Activated T-helper 17 cell treated with anti-CD3 and anti-CD28 coated beads, Interleukin-2, amount 50 U/mL, for 72 hours (primary cell): ENCODE results near the gene NUPR1. TPM values are rescaled to one million over a fixed set of nuclear protein-coding genes. Genes with fewer than 3 reads are reported as not detected.

Experiments used
- ATAC-seq: fragments of 150-1000 bp; cut with Tn5 transposase; replicated peaks from 2 replicates; pipeline ENCODE4 v1.10.0; 2021; ENCODE audit warnings: mild to moderate bottlenecking, moderate library complexity
- H3K27ac Mint-ChIP-seq: one replicate; pipeline ENCODE4 v1.8.0; 2022; ENCODE audit warnings: mixed read lengths
- H3K27me3 Mint-ChIP-seq: one replicate; pipeline ENCODE4 v1.8.0; 2022; ENCODE audit warnings: mixed read lengths
- H3K36me3 Mint-ChIP-seq: one replicate; pipeline ENCODE4 v1.8.0; 2022; ENCODE audit warnings: low read depth, mild to moderate bottlenecking, mixed read lengths
- H3K4me1 Mint-ChIP-seq: one replicate; pipeline ENCODE4 v1.8.0; 2022; ENCODE audit warnings: mixed read lengths
- H3K4me3 Mint-ChIP-seq: one replicate; pipeline ENCODE4 v1.8.0; 2022; ENCODE audit warnings: mild to moderate bottlenecking, mixed read lengths
- H3K9me3 Mint-ChIP-seq: one replicate; pipeline ENCODE4 v1.8.0; 2022; ENCODE audit warnings: mixed read lengths
- total RNA-seq, 2 donors: library from RNA; stranded (reverse); gene quantifications; one replicate each; pipeline ENCODE4 v1.2.3, GENCODE V29; 2022

The NUPR1 gene
- total RNA-seq, 2 donors from 2014 or later: not detected

- H3K27ac Mint-ChIP-seq: no peak overlapping the region
- H3K4me3 Mint-ChIP-seq: no peak overlapping the region
- ATAC-seq: no peak
- H3K36me3 Mint-ChIP-seq: no peaks in the 10 kb centered on the region
- no peaks in the 10 kb centered on the region for H3K27me3 Mint-ChIP-seq
- H3K4me1 Mint-ChIP-seq: peaks cover 6% of the 10 kb centered on the region
- H3K9me3 Mint-ChIP-seq: no peaks in the 10 kb centered on the region
These were observed 12.3 kb downstream of the NUPR1 start for GRCh38 chr16:28526201-28527099.

- Mint-ChIP-seq H3K4me3 (no peak overlapping the region), H3K9me3 (no peaks in the 10 kb centered on the region), H3K27me3 (no peaks in the 10 kb centered on the region)
These were observed 14.0 kb downstream of the NUPR1 start for GRCh38 chr16:28524681-28525171.

GRCh38 chr16:28522792-28523191 is 16.0 kb downstream of the NUPR1 start:
- Mint-ChIP-seq H3K4me3 (no peak overlapping the region), H3K4me1 (peaks cover 6% of the 10 kb centered on the region), H3K27ac (no peak overlapping the region), H3K27me3 (no peaks in the 10 kb centered on the region), H3K36me3 (no peaks in the 10 kb centered on the region), H3K9me3 (no peaks in the 10 kb centered on the region)
- ATAC-seq: no peak

More at GRCh38 chr16:28524681-28525171, 14.0 kb downstream of the NUPR1 start:
- Mint-ChIP-seq H3K4me1 (peaks cover 6% of the 10 kb centered on the region), H3K36me3 (no peaks in the 10 kb centered on the region), H3K27ac (no peak overlapping the region)
- ATAC-seq: peak; percentile 67

DNA sequence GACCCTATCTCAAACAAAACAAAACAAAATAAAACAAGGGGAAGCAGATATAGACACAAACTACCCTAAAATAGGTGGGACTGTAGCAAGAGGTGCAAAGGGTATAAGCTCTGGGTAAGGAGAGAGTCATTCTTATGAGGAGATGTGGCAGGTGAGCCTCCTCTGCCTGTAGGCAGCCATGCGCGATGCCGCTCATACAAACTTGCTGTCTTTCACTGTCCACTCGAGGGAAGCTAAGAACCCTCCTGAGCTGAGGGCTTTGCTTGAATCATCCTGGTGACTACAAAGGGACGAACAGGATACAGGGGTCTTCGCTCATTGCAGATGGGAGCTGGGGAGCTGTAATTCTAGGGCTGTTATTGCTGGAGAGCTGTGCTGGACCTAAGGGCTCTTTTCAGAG is 17.3 kb downstream of the NUPR1 start:
- H3K4me1 Mint-ChIP-seq: peaks cover 6% of the 10 kb centered on the region
- no peak overlapping the region for H3K27ac Mint-ChIP-seq
- H3K27me3 Mint-ChIP-seq: no peaks in the 10 kb centered on the region
- no peak for ATAC-seq
- H3K36me3 Mint-ChIP-seq: no peaks in the 10 kb centered on the region
- no peaks in the 10 kb centered on the region for H3K9me3 Mint-ChIP-seq
- H3K4me3 Mint-ChIP-seq: no peak overlapping the region

- no peaks in the 10 kb centered on the region for H3K27me3 Mint-ChIP-seq
- peaks cover 6% of the 10 kb centered on the region for H3K4me1 Mint-ChIP-seq
- ATAC-seq: no peak
- no peak overlapping the region for H3K4me3 Mint-ChIP-seq
- no peaks in the 10 kb centered on the region for H3K36me3 Mint-ChIP-seq
- H3K27ac Mint-ChIP-seq: no peak overlapping the region
- no peaks in the 10 kb centered on the region for H3K9me3 Mint-ChIP-seq
These were observed 18.1 kb downstream of the NUPR1 start for GRCh38 chr16:28520672-28521071.

DNA sequence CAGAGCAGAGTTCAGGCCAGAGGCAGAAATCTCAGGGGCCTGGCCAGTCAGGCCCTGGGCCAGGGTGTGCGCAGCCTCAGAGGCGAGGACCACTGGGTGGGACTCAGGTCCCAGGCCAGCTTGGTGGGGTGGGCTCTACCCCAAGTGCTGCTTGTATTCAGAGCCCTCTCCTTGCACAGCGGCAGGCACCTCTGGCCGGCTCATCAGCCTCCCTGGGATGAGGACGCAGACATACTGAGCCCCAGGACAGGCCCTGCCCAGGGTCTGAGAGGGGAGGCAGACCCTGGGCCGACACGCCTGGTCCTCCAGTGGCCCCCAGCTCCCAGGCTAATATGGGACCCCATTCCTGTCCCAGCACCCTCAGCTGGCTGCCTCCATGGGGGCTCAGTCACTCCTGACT is 24.5 kb downstream of the NUPR1 start:
- no peak for ATAC-seq
- H3K36me3 Mint-ChIP-seq: no peaks in the 10 kb centered on the region
- H3K27ac Mint-ChIP-seq: no peak overlapping the region
- no peaks in the 10 kb centered on the region for H3K27me3 Mint-ChIP-seq
- no peaks in the 10 kb centered on the region for H3K9me3 Mint-ChIP-seq
- H3K4me3 Mint-ChIP-seq: no peak overlapping the region
- no peaks in the 10 kb centered on the region for H3K4me1 Mint-ChIP-seq

DNA sequence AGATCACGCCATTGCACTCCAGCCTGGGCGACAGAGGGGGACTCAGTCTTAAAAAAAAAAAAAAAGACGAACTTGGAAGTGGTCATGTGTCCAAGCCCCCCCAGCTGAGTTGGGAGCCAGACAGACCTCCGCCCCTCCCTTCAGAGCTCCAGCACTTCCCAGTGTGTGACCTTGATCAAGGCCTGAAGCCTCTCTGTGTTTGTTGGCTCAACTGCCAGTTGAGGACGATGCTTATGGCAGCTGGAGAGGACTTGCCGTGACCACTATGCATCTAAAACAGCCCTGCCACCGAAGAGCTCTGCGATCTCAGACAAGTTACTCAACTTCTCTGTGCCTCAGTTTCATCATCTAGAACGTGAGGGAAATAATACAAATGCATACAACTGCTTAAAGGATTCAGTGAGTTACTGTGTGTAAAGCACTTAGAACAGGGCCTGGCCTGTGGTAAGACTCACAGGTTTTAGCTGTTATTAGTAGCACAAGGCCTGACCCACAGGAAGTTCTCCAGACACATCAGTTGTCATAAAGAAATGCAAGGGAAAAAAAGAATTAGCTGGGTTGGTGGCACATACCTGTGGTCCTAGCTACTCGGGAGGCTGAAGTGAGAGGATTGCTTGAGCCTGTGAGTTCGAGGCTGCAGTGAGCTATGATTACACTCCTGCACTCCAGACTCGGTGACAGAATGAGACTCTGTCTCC is 25.1 kb downstream of the NUPR1 start:
- Mint-ChIP-seq H3K4me1 (no peaks in the 10 kb centered on the region), H3K27ac (no peak overlapping the region), H3K27me3 (no peaks in the 10 kb centered on the region), H3K36me3 (no peaks in the 10 kb centered on the region), H3K9me3 (no peaks in the 10 kb centered on the region), H3K4me3 (no peak overlapping the region)
- ATAC-seq: no peak

GRCh38 chr16:28511801-28512789 is 26.7 kb downstream of the NUPR1 start:
- Mint-ChIP-seq H3K36me3 (no peaks in the 10 kb centered on the region), H3K4me1 (peaks cover 6% of the 10 kb centered on the region), H3K27ac (no peak overlapping the region), H3K4me3 (no peak overlapping the region), H3K9me3 (no peaks in the 10 kb centered on the region), H3K27me3 (no peaks in the 10 kb centered on the region)
- no peak for ATAC-seq

DNA sequence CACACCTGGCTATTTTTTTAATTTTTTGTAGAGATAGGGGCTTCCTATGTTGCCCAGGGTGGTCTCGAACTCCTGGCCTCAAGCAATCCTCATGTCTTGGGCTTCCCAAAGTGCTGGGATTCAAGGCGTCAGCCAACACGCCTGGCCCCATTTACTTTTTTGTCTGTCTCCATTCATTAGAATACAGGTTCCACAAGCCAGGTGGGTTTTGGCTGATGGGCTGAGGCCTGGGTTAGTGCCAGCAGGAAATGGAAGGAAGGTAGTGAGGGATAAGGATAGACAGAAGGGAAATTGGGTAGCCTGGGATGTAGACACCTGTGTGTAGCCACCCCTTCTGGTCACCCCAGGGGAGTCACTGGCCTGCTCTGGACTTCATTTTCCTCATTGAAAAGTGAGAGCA is 27.7 kb downstream of the NUPR1 start:
- peak overlapping the region; percentile 21 for H3K27ac Mint-ChIP-seq
- H3K4me3 Mint-ChIP-seq: no peak overlapping the region

GRCh38 chr16:28505489-28506137 is 33.2 kb downstream of the NUPR1 start:
- Mint-ChIP-seq H3K27ac (no peak overlapping the region), H3K27me3 (no peaks in the 10 kb centered on the region), H3K36me3 (no peaks in the 10 kb centered on the region), H3K9me3 (no peaks in the 10 kb centered on the region), H3K4me1 (peaks cover 10% of the 10 kb centered on the region), H3K4me3 (no peak overlapping the region)
- no peak for ATAC-seq

More for the DNA sequence above, 27.7 kb downstream of the NUPR1 start:
- ATAC-seq: no peak
- Mint-ChIP-seq H3K27me3 (no peaks in the 10 kb centered on the region), H3K36me3 (no peaks in the 10 kb centered on the region), H3K4me1 (peaks cover 10% of the 10 kb centered on the region), H3K9me3 (no peaks in the 10 kb centered on the region)

- Mint-ChIP-seq H3K9me3 (no peaks in the 10 kb centered on the region), H3K27ac (no peak overlapping the region), H3K4me3 (no peak overlapping the region), H3K4me1 (peaks cover 10% of the 10 kb centered on the region), H3K36me3 (no peaks in the 10 kb centered on the region), H3K27me3 (no peaks in the 10 kb centered on the region)
- no peak for ATAC-seq
These were observed 33.9 kb downstream of the NUPR1 start for GRCh38 chr16:28504707-28505404.

DNA sequence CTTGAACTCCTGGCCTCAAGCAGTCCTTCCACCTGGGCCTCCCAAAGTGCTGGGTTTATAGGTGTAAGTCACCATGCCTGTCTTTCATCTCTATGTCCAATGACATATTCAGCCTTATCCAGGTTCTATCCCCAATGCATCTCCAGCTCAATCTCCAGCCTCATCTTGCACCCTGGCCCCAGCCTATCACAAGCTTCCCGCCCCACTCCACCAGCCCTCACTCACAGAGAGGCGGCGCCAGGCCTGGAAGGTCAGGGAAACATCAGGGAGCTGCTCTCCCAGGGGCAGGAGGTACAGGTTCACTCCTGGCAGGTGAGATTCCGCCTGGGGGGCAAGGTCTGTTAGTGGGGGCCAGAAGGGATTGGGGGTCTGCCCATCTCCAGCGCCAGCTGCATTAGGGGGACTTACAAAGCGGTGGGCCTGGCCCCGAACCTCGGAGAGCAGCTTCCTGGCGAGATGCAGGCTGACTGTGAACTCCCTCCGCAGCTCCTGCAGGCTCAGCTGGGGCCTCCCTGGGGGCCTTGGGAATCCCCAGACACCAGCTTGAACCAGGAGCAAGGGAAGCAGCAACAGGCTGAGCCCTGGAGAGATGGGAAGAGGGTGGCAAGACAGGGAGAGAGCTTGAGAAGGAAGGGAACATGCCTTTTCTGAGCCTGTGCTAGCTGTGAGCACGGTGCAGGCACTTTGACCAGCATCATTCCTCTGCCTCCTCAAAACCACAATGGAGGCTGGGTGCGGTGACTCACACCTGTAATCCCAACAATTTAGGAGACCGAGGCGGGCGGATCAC is 35.1 kb downstream of the NUPR1 start:
- Mint-ChIP-seq H3K4me1 (peaks cover 10% of the 10 kb centered on the region), H3K9me3 (no peaks in the 10 kb centered on the region), H3K36me3 (no peaks in the 10 kb centered on the region), H3K27ac (no peak overlapping the region), H3K27me3 (no peaks in the 10 kb centered on the region), H3K4me3 (no peak overlapping the region)
- no peak for ATAC-seq

GRCh38 chr16:28502290-28502689 is 36.5 kb downstream of the NUPR1 start:
- H3K27me3 Mint-ChIP-seq: no peaks in the 10 kb centered on the region
- no peak for ATAC-seq
- no peak overlapping the region for H3K27ac Mint-ChIP-seq
- no peaks in the 10 kb centered on the region for H3K9me3 Mint-ChIP-seq
- H3K36me3 Mint-ChIP-seq: no peaks in the 10 kb centered on the region
- H3K4me1 Mint-ChIP-seq: peaks cover 6% of the 10 kb centered on the region
- H3K4me3 Mint-ChIP-seq: no peak overlapping the region
